ENCODE data around the gene NELL2. TPM values are rescaled to one million over a fixed set of nuclear protein-coding genes. Genes with fewer than 3 reads are reported as not detected.
"Not testable (repeated sequence)": the region's sequence is repeated elsewhere in the genome, so short reads cannot be mapped to it uniquely, and the experiment has no call there.

Gene NELL2
- polyA plus RNA-seq, 3 donors: 0.26 to 2.7 (median 0.97) TPM

GRCh38 chr12:44728566-44728965 is 147.5 kb downstream of the NELL2 start:
- no peak overlapping the region for H3K27ac ChIP-seq (ENCODE audit: low read depth, low read length)
- WGBS, 3 donors: 61 to 76% (median 71%) methylated on average over 1 of the region's 1 CpG

GRCh38 chr12:44720265-44720664 is 155.8 kb downstream of the NELL2 start:
- no peak overlapping the region for H3K27ac ChIP-seq (ENCODE audit: low read depth, low read length)
- 57 to 68% (median 62%) methylated on average over 2 of the region's 2 CpGs for WGBS, 3 donors

GRCh38 chr12:44717612-44718011 is 158.5 kb downstream of the NELL2 start:
- no peak overlapping the region for H3K27ac ChIP-seq (ENCODE audit: low read depth, low read length)
- WGBS, 3 donors: 72 to 78% (median 73%) methylated on average over 2 of the region's 2 CpGs

- 83 to 86% (median 84%) methylated on average over 2 of the region's 2 CpGs for WGBS, 3 donors
- no peak overlapping the region for H3K27ac ChIP-seq (ENCODE audit: low read depth, low read length)
Measured at GRCh38 chr12:44716711-44717110, 159.4 kb downstream of the NELL2 start.

- H3K27ac ChIP-seq (ENCODE audit: low read depth, low read length): no peak overlapping the region
- WGBS, 3 donors: 67 to 86% (median 73%) methylated on average over 1 of the region's 1 CpG
Measured at GRCh38 chr12:44711736-44712135, 164.4 kb downstream of the NELL2 start.

GRCh38 chr12:44709166-44709565 is 166.9 kb downstream of the NELL2 start:
- 89 to 91% (median 89%) methylated on average over 2 of the region's 2 CpGs for WGBS, 3 donors
- no peak overlapping the region for H3K27ac ChIP-seq (ENCODE audit: low read depth, low read length)

- 76 to 91% (median 91%) methylated on average over 2 of the region's 2 CpGs for WGBS, 3 donors
Measured at GRCh38 chr12:44708218-44708617, 167.9 kb downstream of the NELL2 start.

GRCh38 chr12:44703182-44703910 is 172.8 kb downstream of the NELL2 start:
- no peak overlapping the region for H3K27ac ChIP-seq (ENCODE audit: low read depth, low read length)
- WGBS, 3 donors: 58 to 81% (median 78%) methylated on average over 3 of the region's 3 CpGs

More at GRCh38 chr12:44708218-44708617, 167.9 kb downstream of the NELL2 start:
- no peak overlapping the region for H3K27ac ChIP-seq (ENCODE audit: low read depth, low read length)

GRCh38 chr12:44697511-44697910 is 178.6 kb downstream of the NELL2 start:
- H3K27ac ChIP-seq (ENCODE audit: low read depth, low read length): no peak overlapping the region
- 19 to 50% (median 33%) methylated on average over 2 of the region's 2 CpGs for WGBS, 3 donors

- H3K27ac ChIP-seq (ENCODE audit: low read depth, low read length): no peak overlapping the region
Measured at GRCh38 chr12:44696542-44696941, 179.6 kb downstream of the NELL2 start.

- H3K27ac ChIP-seq (ENCODE audit: low read depth, low read length): no peak overlapping the region
- WGBS, 3 donors: 57 to 77% (median 77%) methylated on average over 4 of the region's 4 CpGs
Measured at GRCh38 chr12:44694017-44694416, 182.1 kb downstream of the NELL2 start.

- 66 to 83% (median 83%) methylated on average over 3 of the region's 3 CpGs for WGBS, 3 donors
- no peak overlapping the region for H3K27ac ChIP-seq (ENCODE audit: low read depth, low read length)
Measured at GRCh38 chr12:44689587-44689986, 186.5 kb downstream of the NELL2 start.

GRCh38 chr12:44686821-44687432 is 189.2 kb downstream of the NELL2 start:
- 88 to 95% (median 91%) methylated on average over 22 of the region's 22 CpGs for WGBS, 3 donors
- H3K27ac ChIP-seq (ENCODE audit: low read depth, low read length): not testable (repeated sequence)

GRCh38 chr12:44677724-44678123 is 198.4 kb downstream of the NELL2 start:
- no peak overlapping the region for H3K27ac ChIP-seq (ENCODE audit: low read depth, low read length)

- no peak overlapping the region for H3K27ac ChIP-seq (ENCODE audit: low read depth, low read length)
- 0 to 26% (median 16%) methylated on average over 1 of the region's 1 CpG for WGBS, 3 donors
Measured at GRCh38 chr12:44674875-44675274, 201.2 kb downstream of the NELL2 start.

- 64 to 76% (median 67%) methylated on average over 1 of the region's 1 CpG for WGBS, 3 donors
- H3K27ac ChIP-seq (ENCODE audit: low read depth, low read length): no peak overlapping the region
Measured at GRCh38 chr12:44673811-44674210, 202.3 kb downstream of the NELL2 start.

- 83 to 91% (median 90%) methylated on average over 5 of the region's 5 CpGs for WGBS, 3 donors
- H3K27ac ChIP-seq (ENCODE audit: low read depth, low read length): no peak overlapping the region
Measured at GRCh38 chr12:44672042-44672441, 204.1 kb downstream of the NELL2 start.

- no peak overlapping the region for H3K27ac ChIP-seq (ENCODE audit: low read depth, low read length)
- 82 to 93% (median 89%) methylated on average over 4 of the region's 4 CpGs for whole genome bisulfite sequencing, 3 donors
Measured at GRCh38 chr12:44668443-44668842, 207.7 kb downstream of the NELL2 start.

GRCh38 chr12:44667461-44667860 is 208.7 kb downstream of the NELL2 start:
- H3K27ac ChIP-seq (ENCODE audit: low read depth, low read length): no peak overlapping the region
- WGBS, 3 donors: 59 to 68% (median 63%) methylated on average over 4 of the region's 4 CpGs

GRCh38 chr12:44663291-44663690 is 212.8 kb downstream of the NELL2 start:
- WGBS, 3 donors: 48 to 56% (median 49%) methylated on average over 2 of the region's 2 CpGs

More at GRCh38 chr12:44663291-44663690, 212.8 kb downstream of the NELL2 start:
- no peak overlapping the region for H3K27ac ChIP-seq (ENCODE audit: low read depth, low read length)
